Endothelial cell (in vitro differentiated cells): Measurements from ENCODE around the gene TOR1A. TPM values are rescaled to one million over a fixed set of nuclear protein-coding genes. Genes with fewer than 3 reads are reported as not detected.

ENCODE experiments used
- DNase-seq: peaks from one replicate; pipeline ENCODE4 v3.0.0; 2021; ENCODE audit warnings: low spot score
- H3K27ac Mint-ChIP-seq: one replicate; pipeline ENCODE4 v1.8.0; 2021; ENCODE audit warnings: mixed read lengths, inconsistent platforms; ENCODE audit not compliant: unreplicated experiment
- H3K27me3 Mint-ChIP-seq: one replicate; pipeline ENCODE4 v1.8.0; 2021; ENCODE audit warnings: mild to moderate bottlenecking, moderate library complexity, mixed read lengths, inconsistent platforms; ENCODE audit not compliant: unreplicated experiment
- H3K36me3 Mint-ChIP-seq: one replicate; pipeline ENCODE4 v1.8.0; 2021; ENCODE audit warnings: mild to moderate bottlenecking, low read depth, mixed read lengths, inconsistent platforms; ENCODE audit not compliant: unreplicated experiment
- H3K4me1 Mint-ChIP-seq: one replicate; pipeline ENCODE4 v1.8.0; 2021; ENCODE audit warnings: mild to moderate bottlenecking, mixed read lengths, inconsistent platforms; ENCODE audit not compliant: unreplicated experiment
- H3K4me3 Mint-ChIP-seq: one replicate; pipeline ENCODE4 v1.8.0; 2021; ENCODE audit warnings: mild to moderate bottlenecking, mixed read lengths, inconsistent platforms; ENCODE audit not compliant: unreplicated experiment
- H3K9me3 Mint-ChIP-seq: one replicate; pipeline ENCODE4 v1.8.0; 2021; ENCODE audit warnings: mixed read lengths, inconsistent platforms; ENCODE audit not compliant: unreplicated experiment
- CTCF ChIP-seq: fragments of 200-600 bp; sonication (generic); IDR thresholded peaks from one replicate; pipeline ENCODE4 v1.5.0; 2021; ENCODE audit warnings: antibody characterized with exemption; ENCODE audit not compliant: unreplicated experiment
- total RNA-seq: library from RNA; stranded (reverse); fragmentation: NEBNext Ultra II Directional; extraction: Animal tissue kit (Norgen Biotek cat#: 25700); gene quantifications from one replicate; pipeline ENCODE4 v1.2.1, GENCODE V29; 2021; ENCODE audit not compliant: unreplicated experiment

Gene TOR1A
- total RNA-seq, 1 donor from 2014 or later, result 58.0 TPM

GRCh38 chr9:129868023-129868871 lies 44.3 kb upstream of the TOR1A start:
- Mint-ChIP-seq H3K4me1 (no peaks in the 10 kb centered on the region), H3K9me3 (no peaks in the 10 kb centered on the region), H3K27me3 (peaks cover 2% of the 10 kb centered on the region), H3K4me3 (no peak overlapping the region), H3K27ac (no peak overlapping the region), H3K36me3 (peaks cover 15% of the 10 kb centered on the region)
- TF ChIP-seq CTCF, result no peak
- no peak for DNase-seq

GRCh38 chr9:129867136-129868022 lies 43.4 kb upstream of the TOR1A start:
- Mint-ChIP-seq H3K36me3 (peaks cover 16% of the 10 kb centered on the region), H3K27ac (no peak overlapping the region), H3K4me3 (no peak overlapping the region), H3K9me3 (no peaks in the 10 kb centered on the region), H3K27me3 (peaks cover 2% of the 10 kb centered on the region), H3K4me1 (no peaks in the 10 kb centered on the region)
- DNase-seq, result no peak
- TF ChIP-seq CTCF, result no peak

GRCh38 chr9:129866394-129867135 lies 42.6 kb upstream of the TOR1A start:
- Mint-ChIP-seq H3K9me3 (no peaks in the 10 kb centered on the region), H3K27me3 (peaks cover 2% of the 10 kb centered on the region), H3K4me3 (no peak overlapping the region), H3K36me3 (peaks cover 22% of the 10 kb centered on the region), H3K4me1 (no peaks in the 10 kb centered on the region), H3K27ac (no peak overlapping the region)
- TF ChIP-seq CTCF, result no peak
- DNase-seq, result no peak

GRCh38 chr9:129865668-129866320 lies 41.9 kb upstream of the TOR1A start:
- no peak for DNase-seq
- TF ChIP-seq CTCF, result no peak
- H3K9me3 Mint-ChIP-seq, result no peaks in the 10 kb centered on the region
- no peak overlapping the region for H3K4me3 Mint-ChIP-seq
- H3K4me1 Mint-ChIP-seq, result no peaks in the 10 kb centered on the region
- no peaks in the 10 kb centered on the region for H3K27me3 Mint-ChIP-seq
- H3K27ac Mint-ChIP-seq, result no peak overlapping the region
- H3K36me3 Mint-ChIP-seq, result peaks cover 19% of the 10 kb centered on the region
